HEK293T (cell line): ENCODE data around the gene SIGLEC11.

ENCODE experiments used
- FOXA1 ChIP-seq: fragments of 450-650 bp; IDR thresholded peaks from 2 replicates; pipeline ENCODE4 v1.6.1; 2016; ENCODE audit warnings: mild to moderate bottlenecking
- L3MBTL2 ChIP-seq: fragments of 450-650 bp; conservative IDR thresholded peaks from 2 replicates; pipeline ENCODE4 v1.6.1; 2016; ENCODE audit warnings: mild to moderate bottlenecking
- SUZ12 ChIP-seq: fragments of 450-650 bp; IDR thresholded peaks from 2 replicates; pipeline ENCODE4 v1.6.1; 2016; ENCODE audit warnings: mild to moderate bottlenecking

DNA sequence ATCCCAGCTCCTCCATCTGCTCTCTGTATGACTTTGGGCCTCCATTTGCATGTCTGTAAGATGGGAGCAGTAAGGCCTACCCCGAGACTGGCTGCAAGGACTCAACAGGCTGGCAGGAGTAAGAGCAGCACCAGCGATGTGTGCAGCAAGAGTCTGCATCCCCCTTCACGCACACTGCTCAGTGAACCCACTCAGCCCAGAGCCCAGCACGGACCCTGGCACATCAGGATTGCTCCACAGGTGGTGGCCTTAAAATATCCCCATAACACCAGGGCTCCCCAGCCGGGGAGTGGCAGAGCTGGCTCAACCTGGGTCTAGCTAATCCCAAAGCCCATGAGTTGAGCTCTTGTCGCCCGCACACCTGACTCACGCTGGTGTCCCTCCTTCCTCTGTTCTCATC lies 40.8 kb upstream of the SIGLEC11 start:
- TF ChIP-seq L3MBTL2 (no peak), FOXA1 (no peak), SUZ12 (no peak)
